ENCODE measurements around the gene CNTN6.

- TF ChIP-seq CTCF (IDR thresholded peaks at IDR 0.05 in 4 of 5, conservative IDR thresholded peaks at IDR 0.05 in 1 of 5): no peak
- TF ChIP-seq POLR2A (IDR thresholded peaks at IDR 0.05): no peak
Observed at GRCh38 chr3:1088503-1088902, 4.3 kb upstream of the CNTN6 start.

Data from gastrocnemius medialis (tissue), 4 donors.